ENCODE measurements around the gene SUGT1.

GRCh38 chr13:52665325-52665724 lies 12.7 kb downstream of the SUGT1 start:
- TF ChIP-seq, protein P1, sequence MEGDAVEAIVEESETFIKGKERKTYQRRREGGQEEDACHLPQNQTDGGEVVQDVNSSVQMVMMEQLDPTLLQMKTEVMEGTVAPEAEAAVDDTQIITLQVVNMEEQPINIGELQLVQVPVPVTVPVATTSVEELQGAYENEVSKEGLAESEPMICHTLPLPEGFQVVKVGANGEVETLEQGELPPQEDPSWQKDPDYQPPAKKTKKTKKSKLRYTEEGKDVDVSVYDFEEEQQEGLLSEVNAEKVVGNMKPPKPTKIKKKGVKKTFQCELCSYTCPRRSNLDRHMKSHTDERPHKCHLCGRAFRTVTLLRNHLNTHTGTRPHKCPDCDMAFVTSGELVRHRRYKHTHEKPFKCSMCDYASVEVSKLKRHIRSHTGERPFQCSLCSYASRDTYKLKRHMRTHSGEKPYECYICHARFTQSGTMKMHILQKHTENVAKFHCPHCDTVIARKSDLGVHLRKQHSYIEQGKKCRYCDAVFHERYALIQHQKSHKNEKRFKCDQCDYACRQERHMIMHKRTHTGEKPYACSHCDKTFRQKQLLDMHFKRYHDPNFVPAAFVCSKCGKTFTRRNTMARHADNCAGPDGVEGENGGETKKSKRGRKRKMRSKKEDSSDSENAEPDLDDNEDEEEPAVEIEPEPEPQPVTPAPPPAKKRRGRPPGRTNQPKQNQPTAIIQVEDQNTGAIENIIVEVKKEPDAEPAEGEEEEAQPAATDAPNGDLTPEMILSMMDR (IDR thresholded peaks at IDR 0.05; ENCODE audit: borderline replicate concordance, extremely low read depth, low read length, poor library complexity, severe bottlenecking), result peak; percentile 59
- no peak for TF ChIP-seq EZH2 (IDR thresholded peaks at IDR 0.05; ENCODE audit: borderline replicate concordance, low read depth, low read length, severe bottlenecking)

All from DND-41 (cell line).